MM.1S (cell line): ENCODE measurements around the gene MACROD2.

ENCODE experiments used
- CTCF ChIP-seq: fragments of 300-600 bp; sonication (generic); IDR thresholded peaks from 2 replicates; pipeline ENCODE4 v1.5.1; 2016; ENCODE audit warnings: antibody characterized with exemption, low read length, mixed read lengths
- EZH2 ChIP-seq: fragments of 300-600 bp; sonication (generic); optimal IDR thresholded peaks from 2 replicates; pipeline ENCODE3; 2017; ENCODE audit warnings: low read depth, mild to moderate bottlenecking, antibody characterized with exemption, low read length, mixed read lengths

- TF ChIP-seq CTCF (no peak), EZH2 (no peak)
These were observed 1369.5 kb downstream of the MACROD2 start for GRCh38 chr20:15364781-15365180.
